A549 (cell line): Measurements from ENCODE around the gene BCL2L13. TPM values are rescaled to one million over a fixed set of nuclear protein-coding genes. Genes with fewer than 3 reads are reported as not detected.

Source experiments
- ATAC-seq, 2 experiments: fragments of 200-7000 bp in 1 of 2; fragments of >200 bp in 1 of 2; cut with Nextera tagmentation in 1 of 2; cut with Tn5 transposase in 1 of 2; 3 replicates each; pipeline versions ENCODE4 v1.8.0 to v1.9.1; 2018 to 2020; ENCODE audit warnings: mild to moderate bottlenecking in 1 of 2, moderate library complexity in 1 of 2
- CTCF ChIA-PET: fragments of 300-600 bp; sonication (Branson Sonifier 250); formaldehyde crosslinking; extraction: SDS; loops from one replicate; lab custom pipeline; 2021; ENCODE audit warnings: antibody characterized with exemption, inconsistent platforms; lab: Yijun Ruan, JAX
- POLR2A ChIA-PET: fragments of 350-600 bp; formaldehyde crosslinking; extraction: SDS; loops from one replicate; lab custom pipeline; 2021; ENCODE audit warnings: antibody characterized with exemption, inconsistent platforms; lab: Yijun Ruan, JAX
- DNase-seq, 2 experiments: peaks; one replicate each; pipeline versions ENCODE4 v3.0.0 to v3.0.0-alpha.2; 2011 to 2016; ENCODE audit warnings: low read depth in 1 of 2, low spot score in 1 of 2
- FAIRE-seq: peaks from 2 replicates; lab custom pipeline; 2011; peaks lifted over from hg19 to GRCh38; lab: Jason Lieb, UNC
- H3K27ac ChIP-seq, 2 experiments: fragments of >200 bp; sonication (Bioruptor Twin); formaldehyde crosslinking; 3 replicates each; pipeline ENCODE4 v1.5.1; 2016 to 2017
- H3K4me1 ChIP-seq: fragments of >200 bp; sonication (Bioruptor Twin); formaldehyde crosslinking; 3 replicates; pipeline ENCODE4 v1.6.1; 2016
- H3K4me2 ChIP-seq: fragments of >200 bp; sonication (Bioruptor Twin); formaldehyde crosslinking; 3 replicates; pipeline ENCODE4 v1.6.1; 2016
- H3K4me3 ChIP-seq: fragments of >200 bp; sonication (Bioruptor Twin); formaldehyde crosslinking; 3 replicates; pipeline ENCODE4 v1.5.1; 2016
- H3K9me3 ChIP-seq: fragments of >200 bp; sonication (Bioruptor Twin); formaldehyde crosslinking; 3 replicates; pipeline ENCODE4 v1.6.1; 2016
- CBX2 ChIP-seq: fragments of 200-600 bp; sonication (generic); IDR thresholded peaks from 2 replicates; pipeline ENCODE4 v1.6.1; 2016; ENCODE audit warnings: low read depth, mild to moderate bottlenecking, borderline replicate concordance
- CHD2 ChIP-seq: fragments of 150-350 bp; IDR thresholded peaks from 2 replicates; pipeline ENCODE4 v1.6.1; 2014; ENCODE audit warnings: low read length; ENCODE audit not compliant: partially characterized antibody
- GATA3 ChIP-seq: IDR thresholded peaks from 2 replicates; pipeline ENCODE4 v1.6.1; 2012; ENCODE audit warnings: borderline replicate concordance
- HOXA7 ChIP-seq: fragments of 250-450 bp; sonication (Bioruptor Pico); IDR thresholded peaks from 2 replicates; pipeline ENCODE4 v1.5.0; 2020; ENCODE audit warnings: mild to moderate bottlenecking, moderate library complexity
- JUN ChIP-seq, 2 experiments: fragments of >200 bp; sonication (Bioruptor Twin); formaldehyde crosslinking; IDR thresholded peaks; 2 replicates in 1 of 2; 3 replicates in 1 of 2; pipeline ENCODE4 v1.6.1; 2016 to 2017
- MAFK ChIP-seq: fragments of 450-650 bp; IDR thresholded peaks from 2 replicates; pipeline ENCODE4 v1.6.1; 2014; ENCODE audit not compliant: partially characterized antibody
- MYC ChIP-seq: IDR thresholded peaks from 2 replicates; pipeline ENCODE4 v1.6.1; 2012; ENCODE audit warnings: mild to moderate bottlenecking, inconsistent platforms, low read length, improper control_type of control experiment, borderline replicate concordance
- POLR2A ChIP-seq: IDR thresholded peaks from 2 replicates; pipeline ENCODE4 v1.6.1; 2012; ENCODE audit warnings: mild to moderate bottlenecking, low read length
- REST ChIP-seq: fragments of 200-600 bp; sonication (generic); IDR thresholded peaks from 2 replicates; pipeline ENCODE4 v1.6.1; 2016; ENCODE audit warnings: antibody characterized with exemption, mild to moderate bottlenecking, moderate library complexity
- SMC3 ChIP-seq: fragments of >200 bp; sonication (Bioruptor Twin); formaldehyde crosslinking; IDR thresholded peaks from 3 replicates; pipeline ENCODE4 v1.6.1; 2018; ENCODE audit warnings: inconsistent platforms
- ZNF302 ChIP-seq: fragments of 250-450 bp; sonication (Bioruptor Pico); IDR thresholded peaks from 2 replicates; pipeline ENCODE4 v1.9.0; 2021; ENCODE audit warnings: inconsistent platforms, mild to moderate bottlenecking, moderate library complexity
- WGBS: methylation state at CpG from one replicate; pipeline ENCODE4 v1.1.6; 2017; ENCODE audit errors: missing lambda C conversion rate; 5-methylcytosine and 5-hydroxymethylcytosine counted together
- polyA plus RNA-seq, 4 experiments: library from polyadenylated mRNA; depleted of rRNA in 3 of 4; stranded (reverse); fragments of >200 nt; fragmentation: RNase III in 1 of 4; extraction: RNeasy Plus Mini Kit Qiagen cat#74134 plus additional on column Dnase treatment in 1 of 4; gene quantifications; 2 replicates in 3 of 4; 3 replicates in 1 of 4; pipeline ENCODE4 v1.2.3, GENCODE V29; 2011 to 2017
- TF ChIP-seq, protein P1 (sequence below): fragments of >200 bp; sonication (Bioruptor Twin); formaldehyde crosslinking; IDR thresholded peaks from 3 replicates; pipeline ENCODE4 v1.5.1; 2016
- TF ChIP-seq, protein P2 (sequence below): IDR thresholded peaks from 2 replicates; pipeline ENCODE4 v1.6.1; 2012
- TF ChIP-seq, protein P3 (sequence below): fragments of 450-650 bp; IDR thresholded peaks from 2 replicates; pipeline ENCODE4 v1.6.1; 2014; ENCODE audit warnings: antibody characterized with exemption
- TF ChIP-seq, protein P4 (sequence below): IDR thresholded peaks from 2 replicates; pipeline ENCODE4 v1.6.1; 2012; ENCODE audit warnings: low read depth, borderline replicate concordance

BCL2L13 gene
- polyA plus RNA-seq, 2 of the 4 experiments (the other 2 are of a cell fraction), result 36.9 to 44.9 TPM

GRCh38 chr22:17726928-17727897 is 88.7 kb downstream of the BCL2L13 start:
- FAIRE-seq, result no peak
- Histone ChIP-seq H3K4me1 (0 out of 3 replicates have a peak, but pooled peaks cover 3% of the 10 kb centered on the region), H3K27ac (no peak overlapping the region), H3K4me3 (no peak overlapping the region), H3K9me3 (no peaks in the 10 kb centered on the region), H3K4me2 (no peak overlapping the region)
- 93% methylated on average over 18 of the region's 18 CpGs for WGBS
- no peak for DNase-seq
- CTCF ChIA-PET, result interaction anchor here (0.9 to 2.3 kb wide), 3 partner anchors 8 to 169 kb away, joined by 3 to 7 read pairs (median 4); no protein-coding TSS in a partner anchor
- POLR2A ChIA-PET, result no interaction called here
- ATAC-seq, result no peak
- no peak for TF ChIP-seq MYC
- TF ChIP-seq, all 56 proteins: peak for 0

DNA sequence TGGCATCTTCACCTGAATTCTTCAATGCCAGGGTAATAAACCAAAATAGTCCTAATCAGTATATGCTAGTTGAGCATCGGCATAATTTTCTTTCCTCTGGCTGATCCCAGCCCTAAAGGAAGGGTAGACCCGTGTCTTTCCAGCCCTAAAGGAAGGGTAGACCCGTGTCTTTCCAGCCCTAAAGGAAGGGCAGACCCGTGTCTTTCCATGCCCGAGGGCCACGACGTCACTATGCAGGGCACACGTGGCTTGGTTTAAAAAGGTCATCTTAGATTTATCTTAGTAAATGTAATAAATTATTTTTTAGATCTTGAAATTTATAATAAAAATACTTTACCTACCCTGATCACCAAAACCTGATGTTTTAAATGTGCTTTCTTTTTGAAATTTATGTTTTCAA is 90.2 kb downstream of the BCL2L13 start:
- CTCF ChIA-PET, result interaction anchor here (2.3 kb wide), 1 partner anchor 171 kb away, joined by 7 read pairs; no protein-coding TSS in a partner anchor
- no peak for ATAC-seq

More for the DNA sequence above, 90.2 kb downstream of the BCL2L13 start:
- Histone ChIP-seq H3K4me2 (no peak overlapping the region), H3K4me3 (no peak overlapping the region), H3K27ac (no peak overlapping the region), H3K9me3 (no peaks in the 10 kb centered on the region), H3K4me1 (0 out of 3 replicates have a peak, but pooled peaks cover 3% of the 10 kb centered on the region)
- TF ChIP-seq, protein P1, sequence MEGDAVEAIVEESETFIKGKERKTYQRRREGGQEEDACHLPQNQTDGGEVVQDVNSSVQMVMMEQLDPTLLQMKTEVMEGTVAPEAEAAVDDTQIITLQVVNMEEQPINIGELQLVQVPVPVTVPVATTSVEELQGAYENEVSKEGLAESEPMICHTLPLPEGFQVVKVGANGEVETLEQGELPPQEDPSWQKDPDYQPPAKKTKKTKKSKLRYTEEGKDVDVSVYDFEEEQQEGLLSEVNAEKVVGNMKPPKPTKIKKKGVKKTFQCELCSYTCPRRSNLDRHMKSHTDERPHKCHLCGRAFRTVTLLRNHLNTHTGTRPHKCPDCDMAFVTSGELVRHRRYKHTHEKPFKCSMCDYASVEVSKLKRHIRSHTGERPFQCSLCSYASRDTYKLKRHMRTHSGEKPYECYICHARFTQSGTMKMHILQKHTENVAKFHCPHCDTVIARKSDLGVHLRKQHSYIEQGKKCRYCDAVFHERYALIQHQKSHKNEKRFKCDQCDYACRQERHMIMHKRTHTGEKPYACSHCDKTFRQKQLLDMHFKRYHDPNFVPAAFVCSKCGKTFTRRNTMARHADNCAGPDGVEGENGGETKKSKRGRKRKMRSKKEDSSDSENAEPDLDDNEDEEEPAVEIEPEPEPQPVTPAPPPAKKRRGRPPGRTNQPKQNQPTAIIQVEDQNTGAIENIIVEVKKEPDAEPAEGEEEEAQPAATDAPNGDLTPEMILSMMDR, result no peak
- TF ChIP-seq ZNF302 (CRISPR knock-in tag) (no peak), CHD2 (no peak), MAFK (no peak), GATA3 (no peak), SMC3 (no peak), CBX2 (no peak), HOXA7 (CRISPR knock-in tag) (no peak), POLR2A (no peak), REST (no peak), JUN (IDR thresholded peaks at IDR 0.05) (no peak)
- TF ChIP-seq, protein P2, sequence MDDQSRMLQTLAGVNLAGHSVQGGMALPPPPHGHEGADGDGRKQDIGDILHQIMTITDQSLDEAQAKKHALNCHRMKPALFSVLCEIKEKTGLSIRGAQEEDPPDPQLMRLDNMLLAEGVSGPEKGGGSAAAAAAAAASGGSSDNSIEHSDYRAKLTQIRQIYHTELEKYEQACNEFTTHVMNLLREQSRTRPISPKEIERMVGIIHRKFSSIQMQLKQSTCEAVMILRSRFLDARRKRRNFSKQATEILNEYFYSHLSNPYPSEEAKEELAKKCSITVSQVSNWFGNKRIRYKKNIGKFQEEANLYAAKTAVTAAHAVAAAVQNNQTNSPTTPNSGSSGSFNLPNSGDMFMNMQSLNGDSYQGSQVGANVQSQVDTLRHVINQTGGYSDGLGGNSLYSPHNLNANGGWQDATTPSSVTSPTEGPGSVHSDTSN, result no peak
- TF ChIP-seq, protein P3, sequence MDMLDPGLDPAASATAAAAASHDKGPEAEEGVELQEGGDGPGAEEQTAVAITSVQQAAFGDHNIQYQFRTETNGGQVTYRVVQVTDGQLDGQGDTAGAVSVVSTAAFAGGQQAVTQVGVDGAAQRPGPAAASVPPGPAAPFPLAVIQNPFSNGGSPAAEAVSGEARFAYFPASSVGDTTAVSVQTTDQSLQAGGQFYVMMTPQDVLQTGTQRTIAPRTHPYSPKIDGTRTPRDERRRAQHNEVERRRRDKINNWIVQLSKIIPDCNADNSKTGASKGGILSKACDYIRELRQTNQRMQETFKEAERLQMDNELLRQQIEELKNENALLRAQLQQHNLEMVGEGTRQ, result no peak
- TF ChIP-seq, protein P4, sequence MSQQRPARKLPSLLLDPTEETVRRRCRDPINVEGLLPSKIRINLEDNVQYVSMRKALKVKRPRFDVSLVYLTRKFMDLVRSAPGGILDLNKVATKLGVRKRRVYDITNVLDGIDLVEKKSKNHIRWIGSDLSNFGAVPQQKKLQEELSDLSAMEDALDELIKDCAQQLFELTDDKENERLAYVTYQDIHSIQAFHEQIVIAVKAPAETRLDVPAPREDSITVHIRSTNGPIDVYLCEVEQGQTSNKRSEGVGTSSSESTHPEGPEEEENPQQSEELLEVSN, result no peak
- FAIRE-seq (no peak), DNase-seq (no peak)
- 92% methylated on average over 8 of the region's 8 CpGs for WGBS
- POLR2A ChIA-PET, result no interaction called here
